DLD1 (cell line): ENCODE results near the gene CDRT15.
"Not testable (repeated sequence)": the region's sequence is repeated elsewhere in the genome, so short reads cannot be mapped to it uniquely, and the experiment has no call there.

Experiments used
- in situ Hi-C: cut with HindIII; loops from 2 replicates; pipeline ENCODE4 v1.10.0; 2017; ENCODE audit warnings: low sequenced_read_pairs

Gene CDRT15

GRCh38 chr17:14207791-14208190 is 28.9 kb downstream of the CDRT15 start:
- in situ Hi-C loops = no loop called here

- in situ Hi-C loops = no loop called here
Observed at GRCh38 chr17:14206891-14207290, 29.8 kb downstream of the CDRT15 start.

GRCh38 chr17:14205992-14206461 is 30.6 kb downstream of the CDRT15 start:
- in situ Hi-C loops = no loop called here

- in situ Hi-C loops = no loop called here
Observed at GRCh38 chr17:14205380-14205779, 31.3 kb downstream of the CDRT15 start.

GRCh38 chr17:14204546-14204945 is 32.1 kb downstream of the CDRT15 start:
- in situ Hi-C loops = no loop called here

DNA sequence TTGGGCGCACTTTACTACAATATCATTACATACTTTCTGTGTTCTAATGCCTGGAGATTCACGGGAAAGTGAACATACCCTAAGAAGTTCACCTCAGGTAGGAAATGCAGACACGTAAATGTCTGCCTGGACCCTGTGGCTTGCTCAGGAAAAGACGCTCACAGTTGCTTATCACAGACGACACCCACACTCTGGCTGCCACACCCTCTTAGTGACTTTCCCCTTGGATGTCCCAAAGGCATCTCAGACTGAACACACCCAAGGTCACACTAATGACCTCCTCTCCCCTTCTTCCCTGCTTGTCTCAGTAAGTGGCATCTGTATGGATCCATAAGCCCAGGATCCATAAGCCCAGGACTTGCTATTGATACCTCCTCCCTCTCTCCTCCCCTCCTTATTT is 32.6 kb downstream of the CDRT15 start:
- in situ Hi-C loops = no loop called here

DNA sequence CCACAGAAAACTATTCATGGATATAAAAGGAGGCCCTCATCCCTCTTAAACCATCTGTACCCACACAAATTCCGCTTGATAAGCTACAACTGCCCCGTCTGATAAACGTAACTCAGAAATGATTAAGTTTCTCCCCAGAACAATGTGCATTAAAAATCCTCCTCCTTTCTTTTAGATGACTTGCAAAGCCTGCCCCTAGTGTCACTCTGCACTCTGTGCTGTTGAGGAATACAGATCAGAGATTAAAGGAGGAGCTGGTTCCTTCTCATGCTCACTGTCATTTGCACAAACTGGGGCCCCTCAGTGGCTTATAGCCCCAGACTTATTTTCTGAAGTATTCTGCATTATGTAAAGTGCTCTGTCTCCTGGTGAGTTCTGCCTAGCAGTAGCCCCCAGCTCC is 33.3 kb downstream of the CDRT15 start:
- in situ Hi-C loops = no loop called here

GRCh38 chr17:14202388-14203166 is 34.1 kb downstream of the CDRT15 start:
- in situ Hi-C loops = no loop called here

- in situ Hi-C loops = no loop called here
Observed at GRCh38 chr17:14201988-14202380, 34.7 kb downstream of the CDRT15 start.

DNA sequence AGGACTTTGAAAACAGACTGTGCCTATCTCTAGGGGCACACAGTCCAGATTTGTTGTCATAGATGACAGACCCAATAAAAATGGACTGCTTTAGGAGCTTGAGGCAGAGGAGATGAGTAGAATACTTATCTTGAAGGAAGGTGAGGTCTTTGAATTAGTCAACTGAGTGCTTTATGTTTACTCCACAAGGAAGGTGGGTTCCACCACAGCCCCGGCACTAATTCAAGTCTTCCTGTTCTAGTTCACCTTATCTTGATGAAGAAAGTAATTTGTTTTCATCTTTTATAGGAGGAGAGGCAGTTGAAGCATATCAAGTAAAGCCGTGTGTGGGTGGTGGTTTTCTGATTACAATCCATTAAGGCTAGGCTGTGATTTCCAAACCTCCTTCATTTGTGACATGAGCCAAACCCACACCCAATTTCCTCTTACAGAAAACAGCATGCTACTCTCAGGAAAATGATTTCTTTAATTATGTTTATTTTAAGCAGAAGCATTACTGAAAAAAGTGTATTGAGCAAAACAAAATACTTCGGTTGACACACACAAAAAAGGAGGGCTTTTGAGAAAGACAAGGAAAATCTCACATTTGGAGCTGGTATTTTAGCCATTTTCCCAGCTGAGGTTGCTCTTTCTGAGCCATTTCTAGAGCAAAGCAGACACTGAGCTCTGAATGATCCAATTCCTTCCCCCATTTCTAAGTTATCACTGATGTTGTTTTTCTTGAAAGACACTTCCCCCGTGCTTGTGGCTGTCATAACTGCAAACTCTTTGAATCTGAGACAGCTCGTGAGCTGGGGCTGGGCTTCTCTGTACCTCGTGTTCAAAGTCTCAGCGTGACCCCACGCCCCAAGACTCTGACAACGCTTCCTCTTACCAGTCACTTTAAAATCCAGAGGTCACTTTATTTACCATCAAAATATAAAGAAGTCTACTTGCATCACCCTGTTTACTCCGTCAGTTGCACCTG is 35.4 kb downstream of the CDRT15 start:
- in situ Hi-C loops = no loop called here

DNA sequence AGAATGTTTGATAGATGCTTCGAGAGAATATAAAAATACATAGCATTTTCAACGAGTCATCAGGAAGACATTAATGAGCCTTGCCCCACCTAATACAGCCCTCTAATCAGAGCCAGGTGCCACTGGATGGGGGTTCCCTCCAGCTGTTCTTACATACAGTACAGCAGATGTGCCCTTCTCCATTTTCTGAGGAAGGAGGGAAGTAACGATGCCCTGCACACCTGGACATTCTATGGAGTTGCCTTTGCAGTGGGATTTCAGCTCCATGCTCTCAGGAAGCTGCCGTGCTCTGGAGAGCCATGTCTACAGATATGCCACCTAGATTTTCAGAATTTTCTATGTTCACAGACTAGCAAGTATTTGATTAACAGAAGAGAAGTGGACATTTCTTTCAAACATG is 36.3 kb downstream of the CDRT15 start:
- in situ Hi-C loops = no loop called here

DNA sequence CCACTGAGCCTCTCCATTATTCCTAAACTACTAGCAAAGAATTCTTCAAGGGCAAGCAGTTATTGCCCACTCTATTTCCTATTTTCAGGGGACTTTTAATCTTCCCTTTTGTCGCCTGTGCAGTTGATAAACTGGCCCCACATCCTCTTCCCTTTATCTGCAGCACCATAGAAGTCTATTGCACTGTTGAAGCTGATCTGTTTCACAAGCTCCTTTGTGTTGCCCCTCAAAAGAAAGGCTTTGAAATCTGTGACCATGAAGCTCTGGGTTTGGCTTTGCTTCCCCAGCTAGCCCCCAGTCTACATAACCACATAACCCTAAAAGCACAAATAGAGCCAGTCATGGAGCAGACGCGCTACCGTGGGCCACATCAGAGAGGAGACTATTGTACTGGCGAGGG is 37.1 kb downstream of the CDRT15 start:
- in situ Hi-C loops = no loop called here

GRCh38 chr17:14198575-14198974 is 38.1 kb downstream of the CDRT15 start:
- in situ Hi-C loops = no loop called here

DNA sequence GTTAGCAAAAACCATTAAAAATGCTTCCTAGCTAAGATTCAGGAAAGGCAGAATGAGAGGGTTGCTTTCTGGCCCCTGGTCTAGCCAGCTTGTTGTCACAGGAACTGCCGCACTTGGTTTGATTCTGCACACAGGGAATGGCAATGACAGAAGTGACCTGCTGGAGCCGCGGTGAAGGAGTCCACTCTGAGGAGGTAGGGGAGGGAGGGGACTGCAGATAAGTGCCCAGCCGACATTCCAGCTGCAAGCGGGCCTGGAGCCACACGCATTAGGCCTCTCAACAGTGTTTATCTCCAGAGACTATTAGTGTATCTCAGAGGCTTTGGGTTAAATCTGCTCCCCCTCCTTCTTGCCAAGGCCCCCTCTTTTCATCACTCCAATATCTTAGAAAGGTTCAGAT is 38.6 kb downstream of the CDRT15 start:
- in situ Hi-C loops = no loop called here

GRCh38 chr17:14197586-14197985 is 39.1 kb downstream of the CDRT15 start:
- in situ Hi-C loops = no loop called here

- in situ Hi-C loops = no loop called here
Observed at GRCh38 chr17:14197057-14197456, 39.6 kb downstream of the CDRT15 start.

GRCh38 chr17:14196377-14196997 is 40.2 kb downstream of the CDRT15 start:
- in situ Hi-C loops = no loop called here

- in situ Hi-C loops = not testable (repeated sequence)
Observed at GRCh38 chr17:14192636-14193344, 43.9 kb downstream of the CDRT15 start.

DNA sequence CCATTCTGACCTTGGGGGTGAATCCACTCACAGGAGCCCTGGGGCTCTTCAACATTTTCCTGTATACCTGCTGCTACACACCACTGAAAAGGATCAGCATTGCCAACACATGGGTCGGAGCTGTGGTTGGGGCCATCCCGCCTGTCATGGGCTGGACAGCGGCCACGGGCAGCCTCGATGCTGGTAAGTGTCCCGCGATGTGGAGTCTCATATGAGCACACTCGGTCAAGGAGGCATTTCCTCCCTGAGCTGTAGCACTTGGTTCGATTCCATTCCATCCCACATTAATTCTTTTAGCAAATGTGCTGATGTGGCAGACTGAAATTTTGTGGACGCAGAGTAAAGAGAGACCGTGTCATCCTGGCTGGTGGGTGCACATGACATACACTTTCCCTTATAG is 44.6 kb downstream of the CDRT15 start:
- in situ Hi-C loops = not testable (repeated sequence)

GRCh38 chr17:14191469-14191868 is 45.2 kb downstream of the CDRT15 start:
- in situ Hi-C loops = not testable (repeated sequence)

DNA sequence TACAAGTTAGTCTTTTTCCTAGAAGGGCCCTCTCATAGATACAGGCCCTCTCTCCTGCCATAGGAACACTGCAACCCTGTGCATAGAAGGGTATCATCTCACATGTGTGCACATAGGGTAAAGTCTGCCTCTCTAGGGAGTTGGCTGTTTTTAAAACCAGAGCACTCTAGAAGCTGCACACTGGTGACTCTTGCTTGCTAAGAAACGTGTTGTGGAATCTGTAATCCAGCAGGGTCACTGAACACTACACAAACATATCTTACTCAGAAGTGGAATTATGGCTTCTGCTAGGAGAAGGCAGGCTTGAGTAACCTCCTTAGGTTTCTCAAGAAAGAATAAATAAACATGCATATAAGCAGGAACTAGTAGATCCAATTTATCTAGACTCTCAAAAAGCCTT is 45.9 kb downstream of the CDRT15 start:
- in situ Hi-C loops = not testable (repeated sequence)
